ENCODE results near the gene ZSCAN22.
"Not testable (repeated sequence)": the region's sequence is repeated elsewhere in the genome, so short reads cannot be mapped to it uniquely, and the experiment has no call there.

ZSCAN22 gene

DNA sequence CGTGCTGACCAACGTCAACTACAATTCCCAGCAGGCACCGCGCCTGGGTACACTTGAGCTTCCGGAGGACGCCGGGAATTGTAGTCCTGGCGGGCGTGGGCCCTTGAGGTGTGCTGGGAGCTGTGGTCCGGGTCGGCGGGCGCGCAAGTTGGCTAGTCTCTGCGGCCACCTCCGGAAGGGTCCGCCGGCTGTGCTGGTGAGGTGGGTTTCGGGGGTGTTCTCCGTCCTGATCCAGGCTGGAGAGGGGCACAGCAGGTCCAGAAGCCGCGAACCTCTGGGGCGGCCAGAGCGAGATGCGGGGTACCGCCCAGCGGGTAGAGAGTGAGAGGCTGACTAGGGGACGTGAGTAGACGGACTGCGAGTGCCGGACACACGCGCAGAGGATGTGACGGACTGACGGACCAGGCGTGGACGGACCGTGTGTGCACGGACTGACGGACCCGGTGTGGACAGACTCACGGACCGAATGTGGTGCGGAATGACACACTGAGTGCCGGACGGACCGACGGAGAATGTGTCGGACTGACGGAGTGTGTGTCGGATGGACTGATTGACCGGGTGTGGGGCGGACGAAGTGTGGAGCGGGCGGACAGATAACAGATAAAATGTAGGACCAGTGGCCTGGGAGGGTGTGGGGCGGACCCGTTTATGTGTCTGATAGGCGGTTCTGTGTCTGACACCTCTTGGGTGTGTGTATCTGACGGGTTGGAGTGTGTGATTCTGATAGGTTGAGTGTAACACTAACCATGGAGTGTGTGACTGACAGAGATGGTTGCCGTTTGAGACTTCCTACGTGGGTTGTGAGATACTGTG is at the start of gene ZSCAN22:
Gene ZSCAN22 (plus strand): TSS at position 81 of the 813 bp plus-strand sequence. CDS start 7,809 bp downstream, outside the sequence.
- peak; percentile 87 to 90 for DNase-seq (ENCODE audit: low read depth in 2 of 2)

DNA sequence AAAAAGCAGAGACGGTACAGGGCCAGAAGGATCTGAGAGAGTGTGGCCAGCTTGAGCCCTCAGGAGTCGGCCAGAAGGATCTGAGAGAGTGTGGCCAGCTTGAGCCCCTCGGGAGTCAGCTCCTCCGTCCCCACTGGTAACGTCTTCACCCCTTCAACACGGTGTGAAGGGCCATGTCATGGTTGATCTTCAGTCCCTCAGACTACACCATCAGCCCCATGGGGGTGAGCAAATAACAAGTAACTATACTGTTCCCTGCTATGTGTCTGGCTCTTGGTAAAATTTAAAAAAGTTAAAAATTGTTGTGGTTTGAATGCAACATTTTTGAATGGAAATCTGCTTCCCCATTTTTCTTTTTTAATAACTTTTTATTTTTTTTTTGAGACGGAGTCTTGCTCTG is 49.6 kb upstream of the ZSCAN22 start:
- no peak for DNase-seq (ENCODE audit: low read depth in 2 of 2)

DNA sequence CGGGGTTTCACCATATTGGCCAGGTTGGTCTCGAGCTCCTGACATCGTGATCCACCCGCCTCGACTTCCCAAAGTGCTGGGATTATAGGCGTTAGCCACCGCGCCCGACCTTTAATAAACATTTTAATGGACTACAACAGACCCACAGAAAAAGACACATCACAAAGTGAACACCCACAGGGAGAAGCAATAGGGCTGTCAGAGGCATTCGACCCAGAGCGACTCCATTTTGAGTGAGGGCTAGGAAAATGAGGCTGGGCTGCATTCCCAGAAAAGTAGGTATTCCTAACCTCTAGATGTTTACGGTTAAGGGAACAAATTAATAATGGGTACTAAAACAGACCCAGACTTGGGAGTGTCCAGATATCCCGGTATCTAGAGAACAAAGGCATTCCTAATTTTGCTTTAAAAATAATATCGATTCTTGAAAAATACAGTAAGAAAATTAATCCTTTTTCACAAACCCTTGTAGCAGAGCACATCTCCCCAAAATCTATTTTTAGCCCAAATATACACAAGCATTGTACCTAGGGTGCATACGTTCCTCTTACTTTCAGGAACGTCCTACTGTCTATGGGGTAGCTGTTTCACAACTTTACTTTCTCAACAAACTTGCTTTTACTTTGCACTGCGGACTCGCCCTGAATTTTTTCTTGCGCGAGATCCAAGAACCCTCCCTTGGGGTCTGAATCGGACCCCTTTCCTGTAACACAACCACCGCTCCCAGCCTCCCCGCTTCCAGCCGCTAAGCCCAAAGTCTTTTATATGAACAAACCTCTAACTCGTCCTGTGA is 48.9 kb upstream of the ZSCAN22 start:
- DNase-seq (ENCODE audit: low read depth in 2 of 2) = no peak

DNA sequence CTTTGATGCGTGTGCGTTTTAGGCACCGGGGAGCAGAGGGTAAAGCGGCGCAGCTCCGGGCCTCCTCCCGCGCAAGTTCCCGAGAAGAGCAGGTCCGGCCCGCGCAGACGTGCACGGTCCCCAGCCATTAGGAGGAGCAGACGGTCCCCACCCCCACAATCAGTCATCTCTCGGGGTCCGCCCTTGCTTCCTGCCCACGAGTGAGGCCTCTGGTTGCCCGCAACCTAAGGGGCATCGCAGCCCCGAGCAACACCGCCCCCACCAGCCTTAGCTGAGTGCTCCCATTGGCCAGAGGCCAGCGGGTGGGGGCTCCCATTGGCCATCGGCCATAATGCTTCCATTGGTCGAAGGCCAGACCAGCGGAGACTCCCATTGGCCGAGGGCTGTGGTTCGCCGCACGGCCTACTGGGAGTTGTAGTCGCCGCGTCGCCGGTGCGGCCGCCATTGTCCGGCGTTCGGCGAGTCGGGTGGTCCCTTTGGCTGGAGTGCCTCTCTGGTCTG is 48.2 kb upstream of the ZSCAN22 start, which contains the start of gene ZNF8:
Gene ZNF8 (plus strand): TSS at position 415 of the 501 bp plus-strand sequence. CDS start 127 bp downstream, outside the sequence.
- peak; percentile 98 for DNase-seq (ENCODE audit: low read depth in 2 of 2)

DNA sequence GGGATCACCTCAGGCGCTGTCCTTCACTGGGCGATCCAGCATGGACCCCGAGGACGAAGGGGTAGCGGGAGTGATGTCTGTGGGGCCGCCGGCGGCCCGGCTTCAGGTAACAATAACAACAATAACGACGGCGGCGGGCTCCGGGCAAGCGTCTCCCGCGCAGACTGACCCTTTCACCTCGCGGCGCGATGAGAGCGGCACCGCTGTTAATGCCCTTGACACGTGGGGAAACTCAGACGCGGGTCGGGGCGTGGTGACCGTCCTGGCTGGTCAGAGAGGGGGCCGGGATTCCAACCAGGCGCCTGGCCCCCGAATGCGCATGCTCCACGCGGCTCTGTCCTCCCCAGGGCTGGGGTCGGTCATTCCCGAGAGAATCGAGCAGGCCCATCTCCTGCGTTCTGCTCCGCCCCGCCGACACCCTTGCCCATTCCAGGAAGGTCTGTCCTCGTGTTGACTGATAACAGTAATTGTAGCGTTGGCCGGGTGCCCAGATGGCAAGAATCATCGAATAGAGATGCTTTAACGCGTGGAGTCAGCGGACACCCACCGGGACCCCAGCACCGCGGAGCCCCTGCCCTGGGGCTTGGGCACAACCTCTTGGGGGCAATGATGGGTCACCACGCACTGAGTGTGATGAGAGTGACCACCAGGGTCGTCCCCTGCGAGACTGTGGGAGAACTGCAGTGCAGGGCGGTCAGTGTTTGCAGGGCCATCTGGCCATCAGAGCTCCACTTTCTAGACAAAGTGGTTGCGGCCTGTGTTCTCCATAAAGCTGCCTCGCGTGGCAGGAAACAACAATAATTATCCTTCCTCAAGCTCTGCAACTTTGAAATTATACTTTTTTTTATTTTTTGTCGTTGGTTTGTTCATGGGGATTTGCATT is 47.5 kb upstream of the ZSCAN22 start:
- DNase-seq (ENCODE audit: low read depth in 2 of 2) = peak; percentile 30 to 31

DNA sequence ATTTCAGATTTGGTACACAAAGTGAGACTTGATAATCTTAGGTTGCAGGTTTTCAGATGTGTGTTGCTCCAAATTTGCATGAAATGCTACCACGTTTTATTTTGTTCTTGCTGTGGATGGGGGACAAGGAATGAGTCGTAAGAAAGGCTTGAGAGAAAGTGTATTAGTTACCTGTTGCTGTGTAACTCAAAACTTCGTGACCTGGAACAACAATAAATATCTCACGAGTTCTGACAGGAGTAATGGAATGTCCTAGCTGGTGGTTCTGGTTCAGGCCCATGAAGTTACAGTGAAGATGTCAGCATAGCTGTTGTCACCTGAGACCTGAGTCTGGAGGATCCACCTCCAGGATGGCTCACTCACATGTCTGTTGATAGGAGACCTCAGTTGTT is 46.9 kb upstream of the ZSCAN22 start:
- DNase-seq (ENCODE audit: low read depth in 2 of 2) = no peak

DNA sequence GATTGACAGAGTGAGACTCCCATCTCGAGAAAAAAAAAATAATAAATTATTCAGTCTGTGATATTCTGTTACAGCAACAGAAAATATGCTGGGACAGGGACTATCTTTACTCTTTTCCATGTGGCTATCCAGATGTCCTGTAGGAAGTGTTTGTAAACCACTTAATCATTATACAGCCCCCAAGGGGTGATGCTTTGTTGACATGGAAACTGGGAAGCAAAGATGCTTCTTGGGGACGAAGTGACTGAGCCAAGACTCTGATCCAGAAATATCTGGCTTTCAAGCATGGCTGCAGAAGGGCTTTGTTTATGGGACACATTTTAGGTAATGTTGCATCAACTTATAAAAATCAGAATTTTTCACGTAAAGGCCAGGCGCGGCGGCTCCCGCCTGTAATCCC is 42.6 kb upstream of the ZSCAN22 start:
- no peak for DNase-seq (ENCODE audit: low read depth in 2 of 2)

DNA sequence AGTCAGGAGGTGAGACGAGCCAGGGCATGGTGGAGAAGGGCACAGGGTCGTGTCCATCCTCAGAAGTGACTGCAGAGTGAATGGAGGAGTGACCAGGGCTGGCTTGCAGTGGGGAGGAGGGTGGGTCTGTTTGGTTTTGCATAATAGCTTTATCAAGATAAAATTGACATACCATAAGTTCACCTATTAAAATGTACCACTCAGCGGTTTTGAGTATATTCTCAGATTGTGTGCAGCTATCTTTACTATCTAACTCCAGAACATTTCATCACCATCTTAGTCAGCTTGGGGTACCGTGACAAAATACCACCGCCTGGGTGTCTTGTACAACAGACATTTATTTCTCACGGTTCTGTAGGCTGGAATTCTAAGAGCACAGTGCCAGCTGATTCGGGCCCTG is 34.9 kb upstream of the ZSCAN22 start:
- DNase-seq (ENCODE audit: low read depth in 2 of 2) = no peak

DNA sequence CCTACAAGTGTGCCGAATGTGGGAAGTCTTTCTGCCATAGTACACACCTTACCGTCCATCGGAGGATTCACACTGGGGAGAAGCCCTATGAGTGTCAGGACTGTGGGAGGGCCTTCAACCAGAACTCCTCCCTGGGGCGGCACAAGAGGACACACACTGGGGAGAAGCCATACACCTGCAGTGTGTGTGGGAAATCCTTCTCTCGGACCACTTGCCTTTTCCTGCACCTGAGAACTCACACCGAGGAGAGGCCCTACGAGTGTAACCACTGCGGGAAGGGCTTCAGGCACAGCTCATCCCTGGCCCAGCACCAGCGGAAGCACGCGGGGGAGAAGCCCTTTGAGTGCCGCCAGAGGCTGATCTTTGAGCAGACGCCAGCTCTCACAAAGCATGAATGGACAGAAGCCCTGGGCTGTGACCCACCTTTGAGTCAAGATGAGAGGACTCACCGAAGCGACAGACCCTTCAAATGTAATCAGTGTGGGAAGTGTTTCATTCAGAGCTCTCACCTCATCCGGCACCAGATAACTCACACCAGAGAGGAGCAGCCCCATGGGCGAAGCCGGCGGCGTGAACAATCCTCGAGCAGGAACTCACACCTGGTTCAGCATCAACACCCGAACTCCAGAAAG is 31.9 kb upstream of the ZSCAN22 start:
- no peak for DNase-seq (ENCODE audit: low read depth in 2 of 2)

DNA sequence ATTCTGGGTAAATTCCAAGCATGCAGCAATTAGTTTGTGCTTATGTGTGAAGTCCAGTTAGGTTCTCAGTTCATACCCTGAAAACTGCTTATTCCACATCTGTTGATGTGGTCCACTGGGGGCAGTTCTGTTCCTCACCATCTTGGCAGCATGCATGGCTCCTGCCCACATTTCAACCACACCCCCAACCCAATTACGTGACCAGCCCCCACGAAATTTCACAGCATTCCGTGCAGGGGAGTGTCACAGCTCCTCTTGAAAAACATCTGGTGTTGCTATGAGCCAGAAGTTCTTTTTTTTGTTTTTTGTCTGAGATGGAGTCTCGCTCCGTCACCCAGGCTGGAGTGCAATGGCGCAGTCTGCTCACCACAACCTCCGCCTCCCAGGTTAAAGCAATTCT is 30.7 kb upstream of the ZSCAN22 start:
- DNase-seq (ENCODE audit: low read depth in 2 of 2) = no peak

DNA sequence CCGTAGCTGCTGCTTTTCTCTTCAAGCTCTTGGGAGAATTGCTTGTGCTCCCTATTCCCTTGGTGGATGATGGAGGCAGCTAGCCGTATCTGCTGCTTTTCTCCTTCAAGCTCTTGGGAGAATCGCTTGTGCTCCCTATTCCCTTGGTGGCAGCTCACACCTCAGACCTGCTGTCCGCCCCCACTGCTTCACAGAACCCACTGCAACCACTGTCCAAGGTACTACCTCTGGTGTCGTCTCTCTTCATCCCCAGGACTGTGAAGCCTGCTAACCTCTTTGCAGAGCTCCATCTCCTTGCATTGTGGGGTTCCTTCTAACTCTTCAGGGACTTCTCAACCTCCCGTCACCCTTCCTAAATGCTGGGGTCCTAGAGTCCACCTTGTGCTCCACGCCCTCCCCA is 26.2 kb upstream of the ZSCAN22 start:
- DNase-seq (ENCODE audit: low read depth in 2 of 2) = no peak

DNA sequence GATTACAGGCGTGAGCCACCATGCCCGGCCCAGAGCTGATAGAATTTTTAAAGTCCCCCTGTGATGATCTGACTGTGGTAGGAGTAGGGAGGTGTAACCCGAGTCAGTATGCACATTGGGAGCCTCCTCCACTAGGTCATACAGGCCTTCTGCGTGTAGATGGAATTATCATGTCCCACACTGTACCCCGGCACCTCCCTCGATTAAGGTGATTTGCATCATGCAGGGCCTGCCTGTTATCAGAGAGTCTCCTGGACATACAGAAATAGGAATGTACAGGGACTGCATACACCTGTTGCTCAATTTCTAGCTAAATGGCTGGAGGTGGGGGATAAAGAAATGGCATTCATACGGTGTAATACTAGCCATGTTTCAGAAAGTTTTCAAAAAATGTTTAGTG is 22.5 kb upstream of the ZSCAN22 start:
- no peak for DNase-seq (ENCODE audit: low read depth in 2 of 2)

DNA sequence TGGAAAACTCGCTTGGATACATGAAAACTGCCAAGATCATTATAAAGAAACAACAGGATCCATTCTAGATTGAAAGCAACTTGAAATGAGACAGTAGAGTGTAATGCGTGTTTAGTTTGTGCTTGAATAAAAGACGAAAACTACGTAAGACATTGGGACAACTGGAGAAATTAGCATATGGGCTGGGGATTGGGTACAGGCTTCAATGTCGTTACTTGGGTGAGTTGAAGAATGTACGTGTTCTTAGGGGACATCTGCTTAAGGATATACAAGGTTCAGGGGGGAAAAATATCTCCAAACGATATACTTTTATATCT is 22.1 kb upstream of the ZSCAN22 start:
- no peak for DNase-seq (ENCODE audit: low read depth in 2 of 2)

DNA sequence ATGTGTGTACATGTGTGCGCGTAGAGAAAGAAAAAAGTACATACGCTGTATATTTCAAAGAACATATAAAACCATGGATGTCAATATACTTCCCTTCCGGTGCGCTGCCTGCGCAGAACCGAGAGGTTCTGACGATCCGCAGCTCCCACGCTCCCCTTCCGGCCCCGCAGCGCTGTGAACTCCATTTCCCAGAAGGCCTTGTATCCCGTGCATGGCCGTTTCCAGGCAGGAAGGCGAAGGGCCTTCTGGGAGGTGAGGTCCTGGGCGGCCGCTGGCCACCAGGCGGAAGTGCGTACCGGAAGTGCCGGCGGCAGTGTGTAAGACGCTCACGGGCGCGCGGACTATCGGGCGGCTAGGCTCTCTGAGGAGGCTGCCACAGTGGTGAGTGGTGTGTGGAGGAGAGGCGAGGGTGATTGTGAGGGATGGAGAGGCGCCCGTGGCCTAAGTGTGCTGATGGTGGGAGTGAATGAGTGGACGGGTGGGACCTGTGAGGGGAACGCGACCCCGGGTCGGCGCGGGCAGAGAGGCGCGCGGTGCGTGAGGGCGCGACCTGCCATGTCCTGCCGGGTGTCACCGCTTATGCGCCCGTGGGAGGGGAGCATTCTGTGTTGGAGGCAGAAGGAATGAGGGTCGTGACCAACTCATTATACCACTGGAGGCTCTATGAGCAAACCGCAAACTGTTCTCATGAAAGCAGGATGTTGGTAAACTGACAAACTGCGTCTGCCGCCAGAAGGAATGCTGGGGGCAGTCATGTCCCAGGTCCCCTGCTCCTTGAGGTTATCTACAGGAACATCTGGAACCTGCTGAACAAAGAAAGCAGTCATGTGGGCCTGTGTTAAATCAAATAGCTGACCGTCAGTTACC is 21.5 kb upstream of the ZSCAN22 start, which contains the start of gene ERVK3-1:
Gene ERVK3-1 (plus strand): TSS at position 313 of the 867 bp plus-strand sequence. CDS start 6,792 bp downstream, outside the sequence.
- peak; percentile 91 to 92 for DNase-seq (ENCODE audit: low read depth in 2 of 2)

DNA sequence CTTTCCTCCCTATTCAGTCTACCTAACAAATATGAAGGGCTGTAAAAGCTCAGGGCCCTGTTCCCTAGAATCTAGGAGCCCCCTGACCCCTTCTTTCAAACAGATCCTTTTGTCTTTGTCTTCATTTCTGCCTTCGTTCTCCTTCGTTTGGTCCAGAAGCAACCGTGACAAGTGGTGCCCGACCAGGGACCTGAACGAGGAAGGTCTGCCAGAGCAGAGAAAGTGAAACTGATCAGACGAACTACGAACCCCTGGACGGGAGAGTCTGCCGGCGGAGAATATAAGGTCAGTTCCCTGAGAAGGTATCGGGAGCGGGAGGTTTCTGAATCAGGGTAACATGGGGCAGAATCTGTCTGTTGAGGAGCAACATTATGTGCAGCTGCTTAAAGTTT is 20.9 kb upstream of the ZSCAN22 start:
- no peak for DNase-seq (ENCODE audit: low read depth in 2 of 2)

DNA sequence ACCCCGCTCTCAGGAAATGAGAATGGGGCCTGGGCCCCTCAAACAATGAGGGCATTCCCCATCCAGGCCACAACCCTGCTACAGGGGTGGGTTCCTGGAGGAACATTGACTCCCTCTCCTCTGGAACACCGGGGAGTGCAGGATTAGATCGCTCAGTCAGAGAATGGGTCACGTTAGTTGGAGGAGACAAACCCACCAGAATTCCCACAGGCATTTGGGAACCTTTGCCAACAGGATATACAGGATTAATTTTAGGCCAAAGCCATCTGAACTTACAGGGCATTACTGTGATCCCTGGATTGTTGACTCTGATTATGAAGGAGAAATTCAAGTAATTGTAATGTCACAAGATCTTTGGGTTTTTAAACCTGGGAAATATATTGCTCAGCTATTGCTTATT is 19.1 kb upstream of the ZSCAN22 start:
- DNase-seq (ENCODE audit: low read depth in 2 of 2) = no peak

DNA sequence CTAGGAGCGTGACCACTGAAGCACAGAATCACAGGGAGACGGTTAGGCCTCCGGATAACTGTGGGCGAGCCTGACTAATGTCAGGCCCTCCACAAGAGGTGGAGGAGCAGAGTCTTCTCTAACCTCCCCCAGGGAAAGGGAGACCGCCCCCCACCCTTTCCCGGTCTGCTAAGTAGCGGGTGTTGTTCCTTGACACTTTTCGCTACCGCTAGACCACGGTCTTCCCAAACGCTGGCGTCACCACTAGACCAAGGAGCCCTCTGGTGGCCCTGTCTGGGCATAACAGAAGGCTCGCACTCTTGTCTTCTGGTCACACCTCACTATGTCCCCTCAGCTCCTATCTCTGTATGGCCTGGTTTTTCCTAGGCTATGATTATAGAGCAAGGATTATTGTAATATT is 16.1 kb upstream of the ZSCAN22 start:
- not testable (repeated sequence) for DNase-seq (ENCODE audit: low read depth in 2 of 2)

DNA sequence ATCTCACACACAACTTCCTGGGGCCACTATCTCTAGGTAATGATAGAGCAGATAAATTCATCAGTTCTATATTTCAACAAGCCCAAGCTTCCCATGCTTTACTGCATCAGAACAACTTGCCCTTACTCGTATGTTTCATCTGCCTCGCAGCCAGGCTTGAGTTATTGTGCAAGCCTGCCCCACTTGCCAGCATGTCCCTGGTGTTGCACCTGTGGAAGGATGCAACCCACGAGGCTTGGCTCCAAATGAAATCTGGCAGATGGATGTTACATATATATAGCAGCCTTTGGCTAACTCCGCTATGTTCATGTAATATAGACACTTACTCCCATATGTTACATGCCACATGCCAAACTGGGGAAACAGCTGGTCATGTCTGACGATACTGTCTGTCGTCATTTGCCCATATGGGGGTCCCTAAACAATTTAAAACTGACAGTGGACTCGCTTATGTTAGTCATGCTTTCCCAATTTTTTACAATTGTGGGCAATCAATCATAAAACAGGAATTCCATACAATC is 15.4 kb upstream of the ZSCAN22 start:
- DNase-seq (ENCODE audit: low read depth in 2 of 2) = no peak

DNA sequence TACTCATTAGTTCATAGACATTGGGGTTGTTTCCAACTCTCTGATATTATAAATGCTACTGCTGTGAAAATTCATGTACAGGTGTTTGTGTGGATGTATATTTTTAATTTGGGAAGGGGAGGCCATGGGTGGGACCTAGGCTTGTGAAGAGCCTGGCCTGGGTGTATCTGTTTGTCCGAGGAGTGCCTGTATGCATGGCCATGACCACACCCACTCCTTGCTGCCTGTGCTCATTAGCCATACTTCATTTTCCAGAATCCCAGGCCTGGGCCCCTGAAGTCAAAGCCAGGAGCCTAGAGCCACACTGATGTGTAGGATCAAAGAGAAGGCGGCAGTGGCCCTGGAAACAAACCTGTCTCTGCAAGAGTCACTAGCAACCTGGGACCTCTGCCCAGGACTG is 11.2 kb upstream of the ZSCAN22 start:
- DNase-seq (ENCODE audit: low read depth in 2 of 2) = no peak

DNA sequence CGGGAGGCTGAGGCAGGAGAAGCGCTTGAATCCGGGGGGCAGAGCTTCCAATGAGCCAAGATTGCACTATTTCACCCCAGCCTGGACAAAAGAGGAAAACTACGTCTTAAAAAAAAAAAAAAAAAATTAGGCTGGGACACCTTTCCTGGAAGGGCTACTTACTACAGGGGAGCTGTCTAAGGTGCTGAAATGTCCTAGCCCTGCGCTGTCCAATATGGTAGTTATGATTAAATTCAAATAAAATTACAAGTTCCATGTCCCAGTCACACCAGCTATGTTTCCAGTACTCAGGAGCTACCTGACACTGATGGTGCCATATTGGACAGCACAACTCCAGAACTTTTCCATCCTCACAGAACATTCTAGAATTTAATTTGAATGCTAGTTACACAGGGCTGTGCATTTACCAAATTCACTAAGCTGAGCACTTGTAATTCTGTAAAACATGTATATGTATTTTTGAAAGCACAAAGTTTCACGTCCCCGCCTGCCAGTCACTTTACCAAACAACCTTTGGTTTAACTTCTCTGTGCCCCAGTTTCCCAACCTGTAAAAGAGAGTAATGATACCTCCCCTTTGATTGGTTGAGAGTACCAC is 9.2 kb upstream of the ZSCAN22 start:
- no peak for DNase-seq (ENCODE audit: low read depth in 2 of 2)
